ENCODE data around the gene SYT15B.
"Not testable (repeated sequence)": the region's sequence is repeated elsewhere in the genome, so short reads cannot be mapped to it uniquely, and the experiment has no call there.

Gene SYT15B
- 0 reads per million in 2 experiments for total RNA-seq

DNA sequence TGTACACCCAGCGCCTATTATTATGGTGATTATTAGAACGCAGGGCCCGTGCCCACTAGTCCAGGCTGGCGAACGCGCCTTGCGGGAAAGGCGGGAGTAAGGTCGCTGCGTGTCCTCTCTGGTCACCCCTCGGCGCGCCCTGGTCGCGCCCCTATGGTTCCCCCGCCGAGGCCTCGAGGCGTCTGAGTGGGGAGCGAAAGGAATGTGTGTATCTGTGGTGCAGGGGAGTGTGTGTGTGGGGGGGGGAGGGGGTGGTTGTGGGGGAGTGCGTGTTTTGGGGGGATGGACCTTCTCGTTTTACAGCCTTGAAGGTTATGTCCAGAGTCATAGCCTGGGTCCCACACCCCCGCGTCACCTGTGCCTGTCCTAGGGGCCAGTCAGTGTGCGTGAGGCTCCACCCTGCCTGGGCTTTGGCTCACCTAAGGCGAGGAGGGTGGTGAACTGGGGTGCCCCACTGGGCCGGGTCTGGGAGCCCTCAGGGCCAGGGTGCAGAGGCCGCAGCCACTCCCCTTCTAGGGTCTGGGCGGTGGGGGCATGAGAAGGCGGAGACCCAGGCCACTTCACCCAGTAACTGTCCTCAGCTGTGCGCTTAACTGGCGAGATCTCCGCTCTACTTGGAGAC is at the start of gene SYT15B:
TSS of gene SYT15B (minus strand) at position 39 of the 622 bp plus-strand sequence. CDS start 952 bp downstream, outside the sequence.
- DNase-seq (ENCODE audit: low read depth) = not testable (repeated sequence)

GRCh38 chr10:47779590-47779989 is 16.2 kb upstream of the SYT15B start:
- DNase-seq (ENCODE audit: low read depth) = not testable (repeated sequence)

GRCh38 chr10:47775361-47776231 is 12.2 kb upstream of the SYT15B start:
- not testable (repeated sequence) for DNase-seq (ENCODE audit: low read depth)

- not testable (repeated sequence) for DNase-seq (ENCODE audit: low read depth)
Measured at GRCh38 chr10:47770745-47771144, 7.4 kb upstream of the SYT15B start.

GRCh38 chr10:47768578-47769115 is 5.3 kb upstream of the SYT15B start:
- DNase-seq (ENCODE audit: low read depth) = not testable (repeated sequence)

DNA sequence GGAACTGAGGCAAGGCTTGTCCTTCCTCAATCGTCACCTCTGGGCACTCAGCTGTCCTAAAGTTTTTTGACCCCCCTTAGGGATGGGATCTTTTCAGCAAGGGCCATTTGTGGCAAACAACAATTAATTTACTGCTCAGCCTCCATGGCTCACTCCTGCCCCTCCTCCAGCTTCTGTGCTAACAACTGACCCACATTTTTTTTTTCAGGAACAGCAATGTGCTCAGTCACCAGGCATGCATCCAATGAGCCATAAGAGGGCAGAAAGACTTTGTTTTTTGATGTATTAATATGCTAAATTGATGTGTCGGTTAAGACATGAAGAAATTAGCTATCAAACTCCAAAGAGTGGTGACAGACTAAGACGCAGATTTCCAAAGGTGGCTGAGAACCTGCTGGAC is 4.7 kb upstream of the SYT15B start:
- not testable (repeated sequence) for DNase-seq (ENCODE audit: low read depth)

DNA sequence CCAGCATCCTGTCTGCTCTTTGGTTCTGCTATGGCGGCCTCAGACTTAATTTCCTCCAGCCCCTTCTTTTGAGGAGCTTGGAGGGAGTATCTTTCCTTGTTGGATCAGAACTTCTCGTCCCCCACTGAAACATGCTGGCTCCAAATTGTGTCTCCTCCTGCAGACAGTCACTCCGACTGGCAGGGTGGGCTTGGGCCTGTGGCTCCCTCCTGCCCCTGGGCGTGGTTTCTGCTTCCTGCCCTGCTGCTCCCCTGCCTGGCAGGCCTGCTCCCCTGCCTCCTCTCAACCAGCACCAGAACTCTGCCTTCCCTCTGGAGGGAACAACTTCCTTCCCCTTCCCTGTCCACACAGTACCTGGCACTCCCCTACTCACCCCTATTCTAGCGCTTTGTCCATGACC is 3.8 kb upstream of the SYT15B start:
- not testable (repeated sequence) for DNase-seq (ENCODE audit: low read depth)

DNA sequence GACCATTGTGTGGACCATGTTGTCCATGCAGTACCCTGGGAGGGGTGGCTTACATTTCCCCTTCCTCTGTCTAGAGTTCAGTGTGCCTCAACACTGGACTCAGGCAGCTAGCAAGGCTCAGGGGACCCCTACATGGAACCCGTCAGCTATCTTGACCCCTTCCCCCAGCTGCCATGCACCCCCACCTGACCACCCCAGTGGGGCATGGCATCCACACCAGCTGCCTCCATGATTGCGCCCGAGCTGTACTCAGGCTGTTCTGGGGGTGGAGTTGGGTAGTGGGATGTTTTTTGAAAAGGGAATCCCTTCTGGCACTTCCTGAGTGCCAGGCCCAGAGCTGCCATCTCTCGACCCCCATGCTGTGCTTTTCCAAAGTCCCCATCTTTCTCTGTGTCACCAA is 1.8 kb upstream of the SYT15B start:
- not testable (repeated sequence) for DNase-seq (ENCODE audit: low read depth)

DNA sequence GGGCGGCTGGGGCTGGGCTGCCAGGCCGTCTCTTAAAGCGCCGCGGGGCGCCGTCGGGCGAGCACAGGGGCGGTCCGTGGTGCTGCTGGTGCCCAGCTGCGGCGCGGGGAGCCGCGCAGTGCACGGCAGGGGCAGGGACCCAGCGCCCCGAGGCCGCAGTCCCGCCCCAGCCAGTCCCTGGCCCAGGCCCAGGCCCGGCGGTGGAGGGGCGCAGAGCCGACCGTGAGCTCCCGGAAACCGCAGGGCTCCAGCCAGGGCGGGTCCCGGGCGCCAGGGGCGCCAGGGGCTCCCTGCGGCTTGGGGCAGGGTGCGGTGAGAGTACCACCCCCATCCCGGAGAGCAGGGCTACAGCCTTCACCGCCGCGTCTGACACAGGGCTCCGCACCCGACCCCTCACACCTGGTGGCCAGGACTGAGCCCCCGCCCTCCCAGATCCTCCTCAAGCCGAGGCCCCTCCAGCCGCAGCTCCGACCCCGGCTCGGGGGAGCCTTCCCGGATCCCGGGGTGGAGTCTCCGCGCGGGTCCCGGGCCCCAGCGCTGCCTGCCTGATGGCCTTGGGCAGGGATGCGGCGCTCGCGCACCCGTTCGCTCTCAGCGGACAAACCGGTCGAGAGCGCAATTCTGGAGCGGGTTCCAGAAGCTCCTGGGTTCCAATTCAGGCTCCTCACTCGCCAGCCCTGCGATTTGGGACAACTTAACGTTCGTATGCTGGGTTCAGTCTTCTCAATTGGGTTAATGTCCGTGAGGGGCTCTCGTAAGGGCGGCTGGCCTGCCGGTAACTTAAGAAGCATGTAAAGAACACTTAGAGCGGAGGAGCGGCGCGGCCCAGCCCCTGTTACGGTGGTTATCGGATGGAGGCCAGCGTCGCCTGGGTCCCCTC is 478 bp downstream of the SYT15B start:
- DNase-seq (ENCODE audit: low read depth) = not testable (repeated sequence)

- not testable (repeated sequence) for DNase-seq (ENCODE audit: low read depth)
Measured at GRCh38 chr10:47758855-47759254, 4.5 kb downstream of the SYT15B start.

DNA sequence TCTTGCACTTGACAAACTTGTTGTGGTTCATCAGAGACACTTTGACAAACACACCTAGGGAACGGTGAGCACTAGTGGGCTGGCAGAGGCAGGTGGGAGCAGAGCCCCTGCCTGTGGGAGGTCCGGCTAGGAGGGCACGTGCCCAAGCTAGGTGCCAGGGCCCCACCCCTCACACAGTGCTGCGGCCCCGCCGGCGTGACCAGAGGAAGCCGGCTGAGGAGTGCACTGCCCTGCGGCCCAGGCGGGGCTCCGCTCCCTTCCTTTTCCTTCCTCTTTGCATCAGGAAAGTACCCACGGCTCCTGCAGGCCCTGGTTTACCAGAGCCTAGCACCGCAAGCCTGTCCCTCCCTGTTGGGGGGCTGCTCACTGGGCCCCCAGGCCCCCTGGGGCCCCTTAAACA is 7.2 kb downstream of the SYT15B start:
- not testable (repeated sequence) for DNase-seq (ENCODE audit: low read depth)

GRCh38 chr10:47753871-47754270 is 9.5 kb downstream of the SYT15B start:
- DNase-seq (ENCODE audit: low read depth) = not testable (repeated sequence)

DNA sequence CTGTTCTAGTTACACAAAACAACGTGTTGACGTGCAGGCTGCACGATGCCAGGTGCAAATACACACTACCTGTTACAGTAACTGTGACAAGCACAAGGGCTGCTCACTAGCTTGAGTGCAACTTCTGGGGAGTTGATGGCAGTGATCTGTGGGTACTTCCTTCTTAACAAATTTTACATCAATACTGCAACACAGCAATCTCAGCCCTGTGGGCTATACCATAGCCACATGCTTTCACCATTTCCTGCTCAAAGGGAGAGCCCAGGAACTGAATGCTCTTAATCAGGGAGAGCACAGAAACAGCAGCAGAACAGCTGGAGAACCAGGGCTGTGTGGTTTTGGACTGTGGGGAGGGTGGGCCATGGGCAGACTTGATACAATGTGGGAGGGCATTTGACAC is 10.2 kb downstream of the SYT15B start:
- not testable (repeated sequence) for DNase-seq (ENCODE audit: low read depth)

- DNase-seq (ENCODE audit: low read depth) = not testable (repeated sequence)
Measured at GRCh38 chr10:47751821-47752220, 11.6 kb downstream of the SYT15B start.

GRCh38 chr10:47750360-47750759 is 13.0 kb downstream of the SYT15B start:
- DNase-seq (ENCODE audit: low read depth) = not testable (repeated sequence)

GRCh38 chr10:47746780-47747376 is 16.5 kb downstream of the SYT15B start:
- not testable (repeated sequence) for DNase-seq (ENCODE audit: low read depth)

GRCh38 chr10:47744881-47745280 is 18.5 kb downstream of the SYT15B start:
- not testable (repeated sequence) for DNase-seq (ENCODE audit: low read depth)

- DNase-seq (ENCODE audit: low read depth) = not testable (repeated sequence)
Measured at GRCh38 chr10:47743611-47744550, 19.5 kb downstream of the SYT15B start.

- not testable (repeated sequence) for DNase-seq (ENCODE audit: low read depth)
Measured at GRCh38 chr10:47740868-47741267, 22.5 kb downstream of the SYT15B start.

DNA sequence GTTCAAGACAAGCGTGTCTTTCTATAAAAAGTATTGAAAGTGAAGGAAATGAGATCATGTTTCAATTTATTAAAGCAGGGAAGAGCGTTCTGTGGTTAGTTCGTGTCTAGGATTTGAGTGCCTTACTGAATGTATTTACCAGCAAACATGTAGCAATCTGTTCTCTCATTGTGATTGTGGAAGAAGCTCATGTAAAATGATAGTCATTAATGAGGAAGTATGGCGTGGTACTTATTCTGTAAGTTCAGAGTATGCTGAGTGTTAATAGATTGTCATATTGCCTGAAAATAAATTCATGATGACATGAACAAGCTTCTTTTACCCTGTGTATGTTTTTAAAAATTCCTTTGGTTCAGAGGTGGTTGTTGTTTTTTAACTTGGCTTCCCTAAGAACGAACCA is 32.5 kb downstream of the SYT15B start:
- not testable (repeated sequence) for DNase-seq (ENCODE audit: low read depth)

All from T follicular helper cell (primary cell).